Nucleus accumbens (tissue), 56 donors: ENCODE measurements around the gene EXTL1.
A peak's percentile ranks its signal among the peaks of the same experiment; 100 is the strongest.

ENCODE experiments used
- DNase-seq, 56 donors: peaks; one replicate each; lab custom pipeline; 2025; lab: John Stamatoyannopoulos, UW

Gene EXTL1

GRCh38 chr1:25996966-25997827, 24.4 kb upstream of the EXTL1 start:
- DNase-seq: peak in 3 of 56 donors; percentile 3 to 62 (median 53)

- DNase-seq: peak; percentile 64 to 99 (median 95)
Measured at GRCh38 chr1:25997828-25998761, 23.5 kb upstream of the EXTL1 start, which contains the start of gene PAFAH2. TSS of gene PAFAH2 (minus strand) at chr1:25998063. CDS start at chr1:25990816, 7,247 bp downstream.

GRCh38 chr1:25999041-25999800, 22.4 kb upstream of the EXTL1 start:
- no peak for DNase-seq

GRCh38 chr1:26003262-26003661, 18.3 kb upstream of the EXTL1 start:
- no peak for DNase-seq

- no peak for DNase-seq
Measured at GRCh38 chr1:26003756-26004155, 17.8 kb upstream of the EXTL1 start.

GRCh38 chr1:26005434-26006105, 16.0 kb upstream of the EXTL1 start:
- no peak for DNase-seq

GRCh38 chr1:26006710-26007109, 14.9 kb upstream of the EXTL1 start:
- no peak for DNase-seq

- DNase-seq: no peak
Measured at GRCh38 chr1:26009796-26010447, 11.7 kb upstream of the EXTL1 start.

GRCh38 chr1:26010825-26011224, 10.8 kb upstream of the EXTL1 start:
- DNase-seq: no peak

- DNase-seq: no peak
Measured at GRCh38 chr1:26012864-26013263, 8.7 kb upstream of the EXTL1 start.

GRCh38 chr1:26014179-26014578, 7.4 kb upstream of the EXTL1 start:
- no peak for DNase-seq

- DNase-seq: no peak
Measured at GRCh38 chr1:26015358-26015757, 6.2 kb upstream of the EXTL1 start.

- peak in 26 of 56 donors; percentile 6 to 73 (median 36) for DNase-seq
Measured at GRCh38 chr1:26016258-26016952, 5.2 kb upstream of the EXTL1 start.

- peak in 2 of 56 donors; percentile 15 to 39 for DNase-seq
Measured at GRCh38 chr1:26016953-26017545, 4.5 kb upstream of the EXTL1 start.

GRCh38 chr1:26017606-26018005, 4.0 kb upstream of the EXTL1 start:
- DNase-seq: no peak

- no peak for DNase-seq
Measured at GRCh38 chr1:26019641-26020315, 1.8 kb upstream of the EXTL1 start.

GRCh38 chr1:26020330-26020768, 1.2 kb upstream of the EXTL1 start:
- peak in 2 of 56 donors; percentile 3 to 7 for DNase-seq
